Measurements from ENCODE around the gene PTRHD1. TPM values are rescaled to one million over a fixed set of nuclear protein-coding genes. Genes with fewer than 3 reads are reported as not detected.
"Not testable (repeated sequence)": the region's sequence is repeated elsewhere in the genome, so short reads cannot be mapped to it uniquely, and the experiment has no call there.

Gene PTRHD1
- total RNA-seq, 4 donors from 2014 or later: 22.6 to 41.8 (median 25.8) TPM

DNA sequence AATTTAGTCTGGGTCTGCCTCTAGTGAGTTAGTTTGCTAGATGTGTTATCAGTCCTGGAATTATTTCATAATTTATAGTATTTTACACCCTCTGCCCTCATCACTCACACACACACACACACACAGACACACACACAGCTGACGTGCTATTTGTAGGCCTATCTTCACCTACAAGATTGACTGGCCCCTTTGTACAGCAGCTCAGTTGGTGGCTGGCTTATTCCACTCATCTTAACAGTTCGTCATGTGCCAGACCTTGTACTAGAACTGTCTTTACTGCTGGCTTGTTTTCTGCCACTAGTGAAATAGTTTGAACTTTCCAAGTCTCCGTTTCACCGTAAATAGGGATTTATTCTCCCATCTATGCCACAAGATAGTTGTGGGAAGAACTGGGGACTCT lies 21.3 kb upstream of the PTRHD1 start:
- intact Hi-C loops (cut with DNase I): no loop called here
- Histone ChIP-seq H3K27me3 (no peaks in the 10 kb centered on the region), H3K4me1 (no peaks in the 10 kb centered on the region), H3K9me3 (no peaks in the 10 kb centered on the region), H3K4me3 (no peak overlapping the region), H3K36me3 (peaks cover 0 to 51% (median 0%) of the 10 kb centered on the region in 3 donors), H3K27ac (no peak overlapping the region)
- DNase-seq: no peak
- WGBS, 2 donors: 85 to 96% methylated on average over 4 of the region's 4 CpGs
- TF ChIP-seq, protein P1, sequence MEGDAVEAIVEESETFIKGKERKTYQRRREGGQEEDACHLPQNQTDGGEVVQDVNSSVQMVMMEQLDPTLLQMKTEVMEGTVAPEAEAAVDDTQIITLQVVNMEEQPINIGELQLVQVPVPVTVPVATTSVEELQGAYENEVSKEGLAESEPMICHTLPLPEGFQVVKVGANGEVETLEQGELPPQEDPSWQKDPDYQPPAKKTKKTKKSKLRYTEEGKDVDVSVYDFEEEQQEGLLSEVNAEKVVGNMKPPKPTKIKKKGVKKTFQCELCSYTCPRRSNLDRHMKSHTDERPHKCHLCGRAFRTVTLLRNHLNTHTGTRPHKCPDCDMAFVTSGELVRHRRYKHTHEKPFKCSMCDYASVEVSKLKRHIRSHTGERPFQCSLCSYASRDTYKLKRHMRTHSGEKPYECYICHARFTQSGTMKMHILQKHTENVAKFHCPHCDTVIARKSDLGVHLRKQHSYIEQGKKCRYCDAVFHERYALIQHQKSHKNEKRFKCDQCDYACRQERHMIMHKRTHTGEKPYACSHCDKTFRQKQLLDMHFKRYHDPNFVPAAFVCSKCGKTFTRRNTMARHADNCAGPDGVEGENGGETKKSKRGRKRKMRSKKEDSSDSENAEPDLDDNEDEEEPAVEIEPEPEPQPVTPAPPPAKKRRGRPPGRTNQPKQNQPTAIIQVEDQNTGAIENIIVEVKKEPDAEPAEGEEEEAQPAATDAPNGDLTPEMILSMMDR (IDR thresholded peaks at IDR 0.05): no peak
- TF ChIP-seq POLR2A (IDR thresholded peaks at IDR 0.05): no peak

DNA sequence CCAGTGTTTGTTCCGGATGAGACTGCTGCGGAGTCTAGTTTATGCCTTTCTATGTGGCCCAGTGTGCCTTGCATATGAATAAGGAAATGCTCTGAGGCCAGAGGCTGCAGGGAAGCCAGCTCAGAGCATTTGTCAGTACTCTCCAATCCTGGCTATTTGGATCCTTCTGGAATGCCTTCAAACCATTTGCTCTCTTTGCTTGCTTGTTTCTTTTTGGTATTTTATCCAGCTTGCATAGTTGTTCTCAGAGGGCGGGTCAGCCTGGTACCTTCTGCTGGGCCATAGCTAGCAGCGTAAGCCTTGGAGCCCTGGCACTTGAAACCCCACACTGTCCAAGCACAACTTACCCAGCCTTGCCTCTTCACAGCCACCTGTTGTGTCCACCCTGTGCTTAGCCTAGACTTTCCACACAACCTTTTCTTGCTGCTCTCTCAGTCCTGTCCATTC lies 20.5 kb upstream of the PTRHD1 start:
- TF ChIP-seq, protein P1 (IDR thresholded peaks at IDR 0.05): no peak
- no peak for TF ChIP-seq POLR2A (IDR thresholded peaks at IDR 0.05)
- Histone ChIP-seq H3K27me3 (no peaks in the 10 kb centered on the region), H3K9me3 (no peaks in the 10 kb centered on the region), H3K27ac (no peak overlapping the region), H3K4me3 (no peak overlapping the region), H3K4me1 (no peaks in the 10 kb centered on the region), H3K36me3 (peaks cover 0 to 43% (median 0%) of the 10 kb centered on the region in 3 donors)
- 95 to 98% methylated on average over 4 of the region's 4 CpGs for WGBS, 2 donors
- intact Hi-C loops (cut with DNase I): no loop called here
- DNase-seq: no peak

DNA sequence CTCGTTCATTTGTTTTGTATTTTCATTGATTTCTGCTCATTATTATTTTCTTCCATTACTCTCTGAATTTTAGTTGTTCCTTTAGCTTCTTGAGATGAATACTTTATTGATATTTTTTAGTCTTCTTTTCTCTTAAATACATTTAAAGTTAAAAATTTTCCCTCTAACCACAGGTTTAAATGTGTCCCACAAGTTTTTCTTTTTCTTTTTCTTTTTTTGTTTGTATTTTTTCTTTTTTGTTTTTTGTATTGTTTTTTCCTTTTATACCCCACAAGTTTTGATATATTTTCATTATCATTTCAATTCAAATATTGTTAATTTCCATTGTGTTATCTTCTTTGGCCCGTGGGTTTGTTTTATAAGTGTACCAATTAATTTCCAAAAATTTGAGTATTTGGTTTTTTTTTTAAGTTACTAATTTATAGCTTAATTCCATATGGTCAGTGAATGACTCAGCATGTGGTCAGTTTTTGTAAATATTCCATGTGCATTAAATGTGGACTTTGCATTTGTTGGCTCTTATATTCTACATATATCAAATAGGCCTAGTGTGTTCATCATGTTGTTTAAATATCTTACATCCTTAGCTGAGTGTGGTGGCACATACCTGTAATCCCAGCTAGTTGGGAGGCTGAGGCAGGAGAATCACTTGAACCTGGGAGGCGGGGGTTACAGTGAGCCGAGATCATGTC lies 16.3 kb upstream of the PTRHD1 start:
- Histone ChIP-seq H3K9me3 (no peaks in the 10 kb centered on the region), H3K27ac (no peak overlapping the region), H3K4me3 (no peak overlapping the region), H3K36me3 (peaks cover 0 to 10% (median 0%) of the 10 kb centered on the region in 3 donors), H3K27me3 (no peaks in the 10 kb centered on the region), H3K4me1 (peaks cover 0 to 4% (median 0%) of the 10 kb centered on the region in 3 donors)
- 73 to 79% methylated on average over 4 of the region's 4 CpGs for whole genome bisulfite sequencing, 2 donors
- no peak for DNase-seq
- intact Hi-C loops (cut with DNase I): no loop called here
- TF ChIP-seq, protein P1 (IDR thresholded peaks at IDR 0.05): no peak
- TF ChIP-seq POLR2A (IDR thresholded peaks at IDR 0.05): no peak

DNA sequence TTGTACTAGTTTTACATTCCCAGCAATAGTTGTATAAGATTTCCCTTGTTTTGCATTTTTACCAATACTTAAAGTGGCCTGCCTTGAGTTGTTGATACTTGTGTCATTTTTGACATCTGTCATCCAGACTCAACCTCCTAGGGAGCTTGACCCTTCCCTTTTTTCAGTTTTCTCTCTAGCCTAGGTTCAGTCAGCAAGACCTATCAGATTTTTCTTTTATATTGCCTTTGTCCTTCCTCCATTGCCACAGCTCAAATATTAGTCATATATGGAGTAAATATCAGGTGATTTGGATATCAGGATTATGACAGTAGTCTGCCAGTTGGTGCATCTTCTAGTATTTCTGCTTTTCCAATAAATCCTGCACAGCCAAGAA lies 13.5 kb upstream of the PTRHD1 start:
- DNase-seq: no peak

DNA sequence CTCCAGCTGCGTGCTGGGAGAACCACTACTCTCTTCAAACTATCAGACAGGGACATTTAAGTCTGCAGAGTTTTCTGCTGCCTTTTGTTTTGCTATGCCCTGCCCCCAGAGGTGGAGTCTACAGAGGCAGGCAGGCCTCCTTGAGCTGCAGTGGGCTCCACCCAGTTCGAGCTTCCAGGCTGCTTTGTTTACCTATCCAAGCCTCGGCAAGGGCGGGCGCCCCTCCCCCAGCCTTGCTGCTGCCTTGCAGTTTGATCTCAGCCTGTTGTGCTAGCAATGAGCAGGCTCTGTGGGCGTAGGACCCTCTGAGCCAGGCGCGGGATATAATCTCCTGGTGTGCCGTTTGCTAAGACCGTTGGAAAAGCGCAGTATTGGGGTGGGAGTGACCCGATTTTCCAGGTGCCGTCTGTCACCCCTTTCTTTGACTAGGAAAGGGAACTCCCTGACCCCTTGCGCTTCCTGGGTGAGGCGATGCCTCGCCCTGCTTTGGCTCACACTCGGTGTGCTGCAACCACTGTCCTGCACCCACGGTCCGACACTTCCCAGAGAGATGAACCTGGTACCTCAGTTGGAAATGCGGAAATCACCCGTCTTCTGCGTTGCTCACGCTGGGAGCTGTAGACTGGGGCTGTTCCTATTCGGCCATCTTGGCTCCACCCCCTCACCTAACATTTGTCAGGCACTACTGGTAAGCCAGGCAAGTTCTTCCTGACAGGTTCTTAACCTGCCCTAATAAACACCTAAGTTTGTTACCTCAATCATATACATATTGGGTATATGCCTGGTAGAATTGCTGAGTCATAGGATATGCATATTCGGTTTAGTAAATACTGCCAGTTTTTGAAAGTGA lies 12.8 kb upstream of the PTRHD1 start:
- H3K4me1 ChIP-seq; H3K27me3 ChIP-seq; DNase-seq; intact Hi-C loops (cut with DNase I); H3K9me3 ChIP-seq; H3K27ac ChIP-seq; H3K4me3 ChIP-seq: not testable (repeated sequence)
- H3K36me3 ChIP-seq: peaks cover 0 to 10% (median 0%) of the 10 kb centered on the region in 3 donors
- WGBS, 2 donors: 89 to 95% methylated on average over 17 to 25 of the region's 25 CpGs

More for the DNA sequence above, 13.5 kb upstream of the PTRHD1 start:
- TF ChIP-seq, protein P1 (IDR thresholded peaks at IDR 0.05): no peak
- no peak for TF ChIP-seq POLR2A (IDR thresholded peaks at IDR 0.05)
- Histone ChIP-seq H3K27me3 (no peaks in the 10 kb centered on the region), H3K4me3 (no peak overlapping the region), H3K9me3 (no peaks in the 10 kb centered on the region), H3K36me3 (peaks cover 0 to 10% (median 0%) of the 10 kb centered on the region in 3 donors), H3K4me1 (peaks cover 0 to 4% (median 0%) of the 10 kb centered on the region in 3 donors), H3K27ac (no peak overlapping the region)
- intact Hi-C loops (cut with DNase I): no loop called here

DNA sequence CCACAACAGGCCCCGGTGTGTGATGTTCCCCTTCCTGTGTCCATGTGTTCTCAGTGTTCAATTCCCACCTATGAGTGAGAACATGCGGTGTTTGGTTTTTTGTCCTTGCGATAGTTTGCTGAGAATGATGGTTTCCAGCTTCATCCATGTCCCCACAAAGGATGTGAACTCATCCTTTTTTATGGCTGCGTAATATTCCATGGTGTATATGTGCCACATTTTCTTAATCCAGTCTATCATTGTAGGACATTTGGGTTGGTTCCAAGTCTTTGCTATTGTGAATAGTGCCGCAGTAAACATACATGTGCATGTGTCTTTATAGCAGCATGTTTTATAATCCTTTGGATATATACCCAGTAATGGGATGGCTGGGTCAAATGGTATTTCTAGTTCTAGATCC lies 7.3 kb upstream of the PTRHD1 start:
- DNase-seq; H3K27me3 ChIP-seq; H3K27ac ChIP-seq; H3K9me3 ChIP-seq; intact Hi-C loops (cut with DNase I); H3K4me3 ChIP-seq; H3K4me1 ChIP-seq: not testable (repeated sequence)
- 90 to 99% methylated on average over 4 to 5 of the region's 5 CpGs for WGBS, 2 donors
- H3K36me3 ChIP-seq: peaks cover 0 to 18% (median 0%) of the 10 kb centered on the region in 3 donors

Data from esophagus squamous epithelium (tissue), 5 donors.